Naive thymus-derived CD8-positive, alpha-beta T cell (primary cell): ENCODE measurements around the gene ABCA13. TPM values are rescaled to one million over a fixed set of nuclear protein-coding genes. Genes with fewer than 3 reads are reported as not detected.
"Not testable (repeated sequence)": the region's sequence is repeated elsewhere in the genome, so short reads cannot be mapped to it uniquely, and the experiment has no call there.

Experiments used
- ATAC-seq, 2 donors: fragments of 150-1000 bp; cut with Tn5 transposase in 1 of 2; sonication (Bioruptor Pico), chemical (Tn5 transposase) in 1 of 2; 1 replicate in 1 of 2; 2 replicates in 1 of 2; pipeline ENCODE4 v1.10.0; 2021; ENCODE audit warnings: mild to moderate bottlenecking in 2 of 2, moderate library complexity in 2 of 2
- POLR2A ChIA-PET: fragments of 350-600 bp; sonication (Branson Sonifier 250); formaldehyde crosslinking; loops from one replicate; lab custom pipeline; 2021; ENCODE audit warnings: antibody characterized with exemption; lab: Charles Lee
- DNase-seq, 10 donors: peaks; one replicate each; pipeline versions ENCODE4 v3.0.0 to v3.0.0-alpha.2; 2020 to 2022
- H3K27ac Mint-ChIP-seq, 10 donors: one replicate each; pipeline ENCODE4 v1.8.0; 2020 to 2022; ENCODE audit warnings: mild to moderate bottlenecking in 10 of 10, mixed read lengths in 10 of 10, moderate library complexity in 4 of 10, inconsistent platforms in 1 of 10
- H3K27me3 Mint-ChIP-seq, 5 donors: one replicate each; pipeline ENCODE4 v1.8.0; 2021 to 2022; ENCODE audit warnings: mixed read lengths in 5 of 5
- H3K36me3 Mint-ChIP-seq, 3 donors: one replicate each; pipeline ENCODE4 v1.8.0; 2020 to 2022; ENCODE audit warnings: mixed read lengths in 3 of 3, mild to moderate bottlenecking in 2 of 3, inconsistent platforms in 1 of 3
- H3K4me1 Mint-ChIP-seq, 4 donors: one replicate each; pipeline ENCODE4 v1.8.0; 2021 to 2022; ENCODE audit warnings: mixed read lengths in 4 of 4
- H3K4me3 Mint-ChIP-seq, 10 donors: one replicate each; pipeline ENCODE4 v1.8.0; 2020 to 2022; ENCODE audit warnings: mild to moderate bottlenecking in 10 of 10, mixed read lengths in 10 of 10, moderate library complexity in 6 of 10, inconsistent platforms in 1 of 10
- H3K9me3 Mint-ChIP-seq, 9 donors: one replicate each; pipeline ENCODE4 v1.8.0; 2020 to 2022; ENCODE audit warnings: mixed read lengths in 9 of 9, mild to moderate bottlenecking in 3 of 9, inconsistent platforms in 1 of 9, moderate library complexity in 1 of 9
- polyA plus RNA-seq, 3 donors: library from polyadenylated mRNA; unstranded; fragments of 300-500 nt; fragmentation: Illumina TruSeq; gene quantifications; one replicate each; pipeline ENCODE4 v1.2.3, GENCODE V29; 2021
- total RNA-seq, 8 experiments: library from RNA in 2 of 8; stranded (reverse) in 2 of 8; gene quantifications; one replicate each; pipeline ENCODE4 v1.2.3 and lab custom pipeline; 2021 to 2026

Gene ABCA13
- total and polyA plus RNA-seq, 5 experiments from 2014 or later = not detected

- no peaks in the 10 kb centered on the region for H3K9me3 Mint-ChIP-seq
- no peaks in the 10 kb centered on the region for H3K4me1 Mint-ChIP-seq
- no peak for ATAC-seq
- H3K36me3 Mint-ChIP-seq = no peaks in the 10 kb centered on the region
- H3K4me3 Mint-ChIP-seq = no peak overlapping the region
- peaks cover 0 to 3% (median 0%) of the 10 kb centered on the region in 5 donors for H3K27me3 Mint-ChIP-seq
- DNase-seq = no peak
- H3K27ac Mint-ChIP-seq = no peak overlapping the region
- POLR2A ChIA-PET = no interaction called here
These were observed 8.3 kb downstream of the ABCA13 start for GRCh38 chr7:48179496-48180030.

- Mint-ChIP-seq H3K4me3 (no peak overlapping the region), H3K36me3 (no peaks in the 10 kb centered on the region), H3K27ac (no peak overlapping the region), H3K27me3 (peaks cover 0 to 1% (median 0%) of the 10 kb centered on the region in 5 donors), H3K4me1 (no peaks in the 10 kb centered on the region), H3K9me3 (no peaks in the 10 kb centered on the region)
- POLR2A ChIA-PET = no interaction called here
- no peak for ATAC-seq
- DNase-seq = no peak
These were observed 9.7 kb downstream of the ABCA13 start for GRCh38 chr7:48180981-48181380.

DNA sequence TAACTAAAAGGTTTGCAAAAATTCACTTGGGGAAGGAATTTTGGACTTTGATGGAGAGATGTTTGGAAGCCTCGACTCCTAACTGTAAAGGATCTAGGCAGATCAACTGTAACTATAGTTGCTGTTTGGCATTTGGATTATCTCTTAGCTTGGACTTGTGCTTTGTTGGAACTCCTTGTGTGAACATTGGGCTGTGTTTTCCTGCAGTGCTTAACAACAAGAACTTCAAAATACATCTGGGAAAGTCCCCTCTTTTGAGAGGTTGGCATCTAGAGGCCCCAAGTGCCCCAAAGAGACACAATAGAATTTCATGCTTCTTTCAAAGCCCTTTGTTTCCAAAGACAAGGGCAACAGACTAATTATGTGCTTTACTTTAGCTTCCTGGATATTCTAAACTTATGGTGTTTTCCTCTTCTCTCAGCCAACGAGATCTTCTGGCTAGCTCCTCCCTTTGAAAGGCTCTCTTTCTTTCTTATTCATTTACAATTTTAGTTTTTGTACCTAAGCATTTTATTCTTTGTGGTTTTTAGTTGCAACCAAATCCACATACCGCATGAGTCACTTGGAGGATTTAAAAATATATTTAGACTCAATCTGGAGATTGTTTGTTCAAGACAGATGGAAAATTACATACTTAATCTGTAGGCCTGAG, 11.6 kb downstream of the ABCA13 start:
- peaks cover 0 to 6% (median 0%) of the 10 kb centered on the region in 3 donors for H3K36me3 Mint-ChIP-seq
- peaks cover 0 to 9% (median 5%) of the 10 kb centered on the region in 9 donors for H3K9me3 Mint-ChIP-seq
- no peak overlapping the region for H3K27ac Mint-ChIP-seq
- H3K4me3 Mint-ChIP-seq = no peak overlapping the region
- POLR2A ChIA-PET = no interaction called here
- DNase-seq (no peak), ATAC-seq (no peak)
- H3K4me1 Mint-ChIP-seq = no peaks in the 10 kb centered on the region
- peaks cover 0 to 5% (median 3%) of the 10 kb centered on the region in 5 donors for H3K27me3 Mint-ChIP-seq

GRCh38 chr7:48183370-48183743, 12.1 kb downstream of the ABCA13 start:
- ATAC-seq = no peak
- Mint-ChIP-seq H3K4me3 (no peak overlapping the region), H3K27me3 (peaks cover 0 to 11% (median 7%) of the 10 kb centered on the region in 5 donors), H3K27ac (no peak overlapping the region), H3K9me3 (peaks cover 0 to 14% (median 7%) of the 10 kb centered on the region in 9 donors), H3K4me1 (no peaks in the 10 kb centered on the region), H3K36me3 (peaks cover 0 to 11% (median 0%) of the 10 kb centered on the region in 3 donors)
- DNase-seq = no peak
- POLR2A ChIA-PET = no interaction called here

DNA sequence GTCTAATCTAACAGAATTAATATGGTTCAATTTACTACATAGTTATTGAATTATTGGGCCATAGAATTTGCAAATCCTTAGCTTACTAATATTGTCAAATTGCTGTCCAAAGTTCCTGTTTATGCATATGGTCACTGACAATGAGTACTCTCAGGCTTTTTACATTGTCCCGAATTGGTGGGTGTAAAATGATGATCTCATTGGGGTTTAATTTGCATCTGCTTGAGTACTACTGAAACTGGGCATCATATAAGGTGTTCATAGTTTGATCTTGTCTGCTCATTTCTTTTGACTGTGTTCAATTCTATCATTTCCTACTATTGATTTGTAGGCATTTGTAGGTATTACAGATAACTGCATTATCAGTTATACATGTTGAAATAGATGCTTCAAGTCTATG, 12.7 kb downstream of the ABCA13 start:
- no peak overlapping the region for H3K4me3 Mint-ChIP-seq
- no peak for ATAC-seq
- no peaks in the 10 kb centered on the region for H3K4me1 Mint-ChIP-seq
- peaks cover 0 to 20% (median 7%) of the 10 kb centered on the region in 9 donors for H3K9me3 Mint-ChIP-seq
- H3K36me3 Mint-ChIP-seq = peaks cover 0 to 16% (median 0%) of the 10 kb centered on the region in 3 donors
- H3K27ac Mint-ChIP-seq = no peak overlapping the region
- POLR2A ChIA-PET = no interaction called here
- no peak for DNase-seq
- peaks cover 0 to 17% (median 13%) of the 10 kb centered on the region in 5 donors for H3K27me3 Mint-ChIP-seq

DNA sequence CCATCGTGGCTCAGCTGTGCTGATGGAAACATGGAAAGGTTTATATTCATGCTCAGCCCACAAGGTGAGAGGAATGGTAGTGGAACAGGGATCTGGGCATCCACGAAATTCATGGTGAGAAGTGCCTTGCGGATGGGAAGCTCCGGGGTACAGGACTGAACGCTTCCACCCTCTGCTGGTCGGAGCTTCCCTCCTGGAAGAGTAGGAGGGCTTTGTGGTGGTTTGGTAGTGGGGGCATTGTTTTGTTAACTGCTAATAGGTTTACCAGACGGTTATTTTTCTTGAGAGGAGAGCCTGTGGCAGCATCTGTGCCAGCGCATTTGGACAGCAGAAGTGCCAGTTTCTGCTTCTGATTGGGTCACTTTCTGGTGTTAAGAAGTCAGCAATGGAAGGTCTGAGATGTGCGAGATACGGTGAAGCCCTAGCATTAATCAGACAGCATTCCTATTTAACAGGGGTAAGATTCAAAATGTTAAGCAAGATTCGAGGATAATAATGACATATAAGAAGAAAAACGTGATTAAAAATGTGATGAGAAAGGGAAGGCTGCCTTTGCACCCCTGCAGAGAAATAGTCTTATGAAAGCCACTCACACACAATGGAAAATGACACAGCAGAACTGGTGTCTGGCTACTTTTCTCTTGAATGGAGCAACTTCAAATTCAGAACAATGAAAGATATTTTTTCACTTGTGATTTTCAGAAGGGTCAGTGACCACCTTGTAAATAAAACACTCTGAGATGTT, 17.7 kb downstream of the ABCA13 start:
- POLR2A ChIA-PET = no interaction called here
- Mint-ChIP-seq H3K4me1 (no peaks in the 10 kb centered on the region), H3K9me3 (peaks cover 0 to 21% (median 7%) of the 10 kb centered on the region in 9 donors)

DNA sequence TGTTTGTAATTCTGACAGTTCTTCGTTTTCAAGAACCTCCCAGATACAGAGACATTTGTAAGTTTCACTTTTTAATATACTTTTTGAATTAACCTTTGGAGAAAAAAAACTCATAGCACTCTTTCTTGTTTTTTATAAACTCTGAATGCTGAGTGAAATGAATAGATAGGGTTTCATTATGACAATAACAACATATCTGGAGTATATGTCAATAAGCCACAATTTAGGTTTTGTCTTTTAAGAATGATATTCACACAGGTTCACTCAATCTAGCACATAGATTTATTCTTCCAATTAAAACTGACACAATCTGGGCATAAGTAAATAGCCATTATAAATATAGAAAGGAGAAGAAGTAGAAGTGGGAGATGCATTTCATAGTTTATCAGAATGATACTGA, 21.7 kb downstream of the ABCA13 start:
- no peak for ATAC-seq
- H3K27me3 Mint-ChIP-seq = peaks cover 0 to 16% (median 10%) of the 10 kb centered on the region in 5 donors

More for the DNA sequence above, 17.7 kb downstream of the ABCA13 start:
- Mint-ChIP-seq H3K27ac (no peak overlapping the region), H3K36me3 (peaks cover 0 to 16% (median 0%) of the 10 kb centered on the region in 3 donors), H3K27me3 (peaks cover 0 to 18% (median 13%) of the 10 kb centered on the region in 5 donors), H3K4me3 (no peak overlapping the region)
- DNase-seq (no peak), ATAC-seq (no peak)

DNA sequence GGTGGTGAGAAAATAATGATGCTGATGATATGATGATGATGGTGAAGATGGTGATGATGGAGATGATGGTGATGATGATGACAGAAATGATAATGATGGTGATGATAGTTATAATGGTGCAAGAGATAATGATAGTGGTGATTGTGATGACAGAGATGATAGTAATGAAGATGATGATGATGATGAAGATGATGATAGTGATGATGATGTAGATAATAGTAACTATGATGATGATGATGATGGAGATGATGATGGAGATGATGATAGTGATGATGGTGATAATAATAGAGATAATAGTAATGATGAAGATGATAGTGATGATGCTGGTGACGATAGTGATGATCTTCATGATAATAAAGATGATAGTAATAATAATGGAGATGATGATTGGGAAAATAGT, 22.2 kb downstream of the ABCA13 start:
- DNase-seq (no peak), ATAC-seq (no peak)
- POLR2A ChIA-PET = no interaction called here
- H3K4me3 Mint-ChIP-seq = no peak overlapping the region
- peaks cover 0 to 4% (median 0%) of the 10 kb centered on the region in 3 donors for H3K36me3 Mint-ChIP-seq
- H3K4me1 Mint-ChIP-seq = no peaks in the 10 kb centered on the region
- peaks cover 0 to 6% (median 0%) of the 10 kb centered on the region in 9 donors for H3K9me3 Mint-ChIP-seq
- peaks cover 0 to 12% (median 6%) of the 10 kb centered on the region in 5 donors for H3K27me3 Mint-ChIP-seq
- no peak overlapping the region for H3K27ac Mint-ChIP-seq

More for the DNA sequence above, 21.7 kb downstream of the ABCA13 start:
- Mint-ChIP-seq H3K4me3 (no peak overlapping the region), H3K4me1 (no peaks in the 10 kb centered on the region), H3K9me3 (peaks cover 0 to 10% (median 3%) of the 10 kb centered on the region in 9 donors), H3K27ac (no peak overlapping the region), H3K36me3 (peaks cover 0 to 8% (median 0%) of the 10 kb centered on the region in 3 donors)
- POLR2A ChIA-PET = no interaction called here
- DNase-seq = no peak

DNA sequence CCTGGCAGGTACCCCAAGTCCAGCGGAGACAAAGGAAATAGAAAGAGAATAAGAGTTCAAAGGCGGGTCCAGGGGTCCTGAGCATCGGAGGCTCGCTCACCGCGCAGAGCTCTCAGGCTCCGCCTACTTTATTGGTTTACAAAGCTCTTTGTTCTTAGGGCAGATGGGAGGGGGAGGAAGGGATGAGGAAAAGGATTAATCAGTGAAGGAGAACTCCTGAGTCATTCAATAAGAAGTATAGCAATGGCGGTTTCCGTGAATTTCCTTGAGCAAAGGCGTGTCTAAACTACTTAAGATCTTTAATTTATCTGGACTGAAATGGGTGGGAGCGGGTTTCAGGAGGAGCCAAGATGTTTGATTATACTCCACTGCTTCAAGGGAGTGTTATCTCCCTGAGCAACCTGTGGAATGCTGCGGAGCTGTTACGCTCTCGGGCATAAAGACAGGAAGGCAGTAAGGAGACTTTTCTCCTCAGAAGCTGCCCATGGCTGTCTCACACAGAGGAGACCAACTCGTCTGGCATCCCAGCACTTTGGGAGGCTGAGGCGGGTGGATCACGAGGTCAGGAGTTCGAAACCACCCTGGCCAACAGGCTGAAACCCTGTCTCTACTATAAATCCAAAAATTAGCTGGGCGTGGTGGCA, 29.8 kb downstream of the ABCA13 start:
- H3K36me3 Mint-ChIP-seq, ATAC-seq, DNase-seq, H3K4me1 Mint-ChIP-seq, H3K27ac Mint-ChIP-seq, H3K4me3 Mint-ChIP-seq, POLR2A ChIA-PET, H3K9me3 Mint-ChIP-seq: not testable (repeated sequence)
- peaks cover 0 to 15% (median 2%) of the 10 kb centered on the region in 5 donors for H3K27me3 Mint-ChIP-seq

DNA sequence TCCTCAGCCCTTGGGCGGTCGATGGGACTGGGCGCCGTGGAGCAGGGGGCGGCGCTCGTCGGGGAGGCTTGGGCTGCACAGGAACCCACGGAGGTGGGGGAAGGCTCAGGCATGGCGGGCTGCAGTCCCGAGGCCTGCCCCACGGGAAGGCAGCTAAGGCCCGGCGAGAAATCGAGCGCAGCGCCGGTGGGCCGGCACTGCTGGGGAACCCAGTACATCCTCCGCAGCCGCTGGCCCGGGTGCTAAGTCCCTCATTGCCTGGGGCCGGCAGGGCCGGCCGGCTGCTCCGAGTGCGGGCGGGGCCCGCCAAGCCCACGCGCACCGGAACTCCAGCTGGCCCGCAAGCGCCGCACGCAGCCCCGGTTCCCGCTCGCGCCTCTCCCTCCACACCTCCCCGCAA, 31.7 kb downstream of the ABCA13 start:
- H3K36me3 Mint-ChIP-seq, H3K4me3 Mint-ChIP-seq, H3K27ac Mint-ChIP-seq, DNase-seq, ATAC-seq, H3K4me1 Mint-ChIP-seq, H3K9me3 Mint-ChIP-seq, POLR2A ChIA-PET: not testable (repeated sequence)
- H3K27me3 Mint-ChIP-seq = peaks cover 0 to 15% (median 4%) of the 10 kb centered on the region in 5 donors

- H3K9me3 Mint-ChIP-seq = peaks cover 0 to 6% (median 2%) of the 10 kb centered on the region in 9 donors
- H3K36me3 Mint-ChIP-seq = peaks cover 0 to 12% (median 0%) of the 10 kb centered on the region in 3 donors
- no peak overlapping the region for H3K27ac Mint-ChIP-seq
- POLR2A ChIA-PET = no interaction called here
- DNase-seq (no peak), ATAC-seq (no peak)
- peaks cover 2 to 26% (median 6%) of the 10 kb centered on the region in 5 donors for H3K27me3 Mint-ChIP-seq
- H3K4me3 Mint-ChIP-seq = no peak overlapping the region
- no peaks in the 10 kb centered on the region for H3K4me1 Mint-ChIP-seq
These were observed 36.0 kb downstream of the ABCA13 start for GRCh38 chr7:48207155-48207675.

GRCh38 chr7:48209004-48209600, 37.8 kb downstream of the ABCA13 start:
- no peak for ATAC-seq
- no peak for DNase-seq
- H3K9me3 Mint-ChIP-seq = peaks cover 0 to 7% (median 2%) of the 10 kb centered on the region in 9 donors
- H3K36me3 Mint-ChIP-seq = peaks cover 0 to 14% (median 0%) of the 10 kb centered on the region in 3 donors
- peaks cover 2 to 26% (median 6%) of the 10 kb centered on the region in 5 donors for H3K27me3 Mint-ChIP-seq
- H3K4me1 Mint-ChIP-seq = no peaks in the 10 kb centered on the region
- H3K4me3 Mint-ChIP-seq = no peak overlapping the region
- POLR2A ChIA-PET = no interaction called here
- no peak overlapping the region for H3K27ac Mint-ChIP-seq
